ENCODE results near the gene MUC5B.

MUC5B gene

GRCh38 chr11:1292644-1293618 is 70.1 kb downstream of the MUC5B start:
- H3K36me3 Mint-ChIP-seq, result peaks cover 6% of the 10 kb centered on the region
- H3K4me1 Mint-ChIP-seq, result no peaks in the 10 kb centered on the region
- H3K9me3 Mint-ChIP-seq, result no peaks in the 10 kb centered on the region
- no peak overlapping the region for H3K27ac Mint-ChIP-seq
- H3K4me3 Mint-ChIP-seq, result no peak overlapping the region
- no peaks in the 10 kb centered on the region for H3K27me3 Mint-ChIP-seq

DNA sequence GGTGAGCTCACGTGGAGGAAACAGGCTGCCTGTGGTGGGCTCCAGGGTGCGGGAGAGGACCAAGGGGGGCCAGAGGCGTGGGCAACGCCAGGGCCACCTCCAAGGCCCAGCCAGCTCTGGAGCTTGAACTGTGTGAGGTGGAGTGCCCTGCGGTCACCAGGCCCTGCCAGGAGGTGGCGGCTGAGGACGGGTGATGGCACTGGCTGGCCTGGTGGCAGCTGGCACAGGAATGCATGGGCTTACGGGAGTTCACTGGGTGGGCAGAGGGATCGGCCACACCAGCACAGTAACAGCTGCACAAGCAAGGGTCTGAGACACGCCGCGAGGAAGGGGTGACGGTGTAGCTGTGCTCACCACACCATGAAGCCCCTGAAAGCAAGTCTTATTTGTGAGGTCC is 70.8 kb downstream of the MUC5B start:
- Mint-ChIP-seq H3K36me3 (peaks cover 6% of the 10 kb centered on the region), H3K27ac (no peak overlapping the region), H3K4me3 (no peak overlapping the region), H3K4me1 (no peaks in the 10 kb centered on the region), H3K27me3 (no peaks in the 10 kb centered on the region), H3K9me3 (no peaks in the 10 kb centered on the region)

DNA sequence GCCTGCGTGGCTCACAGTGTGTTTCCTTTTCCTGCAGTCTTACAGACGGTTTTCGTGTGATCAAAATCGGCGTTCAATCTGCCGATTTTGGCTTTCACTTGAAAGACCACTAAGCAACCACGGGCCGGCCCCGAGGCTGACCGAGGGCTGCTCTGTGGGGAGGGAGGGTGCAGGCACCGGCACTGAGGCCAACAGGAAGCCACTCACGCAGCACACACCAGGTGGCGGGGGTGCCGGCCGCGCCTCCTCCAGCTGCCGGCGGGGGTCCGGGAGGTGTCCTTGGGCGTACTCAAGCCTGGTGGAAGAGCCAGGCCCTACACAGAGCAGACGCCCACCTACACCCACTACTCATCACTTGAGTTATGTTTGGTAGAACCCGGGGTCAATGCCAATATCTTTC is 72.2 kb downstream of the MUC5B start:
- no peaks in the 10 kb centered on the region for H3K27me3 Mint-ChIP-seq
- no peaks in the 10 kb centered on the region for H3K9me3 Mint-ChIP-seq
- H3K4me1 Mint-ChIP-seq, result peaks cover 5% of the 10 kb centered on the region
- H3K36me3 Mint-ChIP-seq, result peaks cover 6% of the 10 kb centered on the region
- no peak overlapping the region for H3K27ac Mint-ChIP-seq
- H3K4me3 Mint-ChIP-seq, result no peak overlapping the region

GRCh38 chr11:1295591-1295990 is 72.7 kb downstream of the MUC5B start:
- H3K36me3 Mint-ChIP-seq, result peaks cover 6% of the 10 kb centered on the region
- peaks cover 8% of the 10 kb centered on the region for H3K4me1 Mint-ChIP-seq
- no peak overlapping the region for H3K4me3 Mint-ChIP-seq
- H3K9me3 Mint-ChIP-seq, result no peaks in the 10 kb centered on the region
- H3K27ac Mint-ChIP-seq, result no peak overlapping the region
- H3K27me3 Mint-ChIP-seq, result no peaks in the 10 kb centered on the region

DNA sequence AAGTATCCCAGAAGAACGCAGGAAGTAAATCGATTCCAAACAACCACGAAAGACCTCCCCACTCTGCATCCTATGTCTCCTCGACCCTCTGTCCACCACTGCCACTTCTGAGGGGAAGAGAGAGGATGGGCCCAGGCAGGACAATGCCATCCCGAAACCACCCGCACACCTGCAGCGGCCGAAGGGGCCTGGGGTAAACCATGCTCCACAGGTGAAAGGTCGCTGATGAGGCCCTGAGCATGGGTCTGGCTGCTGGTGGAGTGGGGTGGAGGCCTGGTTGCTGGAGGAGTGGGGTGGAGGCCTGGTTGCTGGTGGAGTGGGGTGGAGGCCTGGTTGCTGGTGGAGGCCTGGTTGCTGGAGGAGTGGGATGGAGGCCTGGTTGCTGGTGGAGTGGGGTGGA is 73.4 kb downstream of the MUC5B start:
- H3K27me3 Mint-ChIP-seq, result no peaks in the 10 kb centered on the region
- no peaks in the 10 kb centered on the region for H3K9me3 Mint-ChIP-seq
- peaks cover 12% of the 10 kb centered on the region for H3K4me1 Mint-ChIP-seq
- peaks cover 6% of the 10 kb centered on the region for H3K36me3 Mint-ChIP-seq
- H3K27ac Mint-ChIP-seq, result no peak overlapping the region
- no peak overlapping the region for H3K4me3 Mint-ChIP-seq

DNA sequence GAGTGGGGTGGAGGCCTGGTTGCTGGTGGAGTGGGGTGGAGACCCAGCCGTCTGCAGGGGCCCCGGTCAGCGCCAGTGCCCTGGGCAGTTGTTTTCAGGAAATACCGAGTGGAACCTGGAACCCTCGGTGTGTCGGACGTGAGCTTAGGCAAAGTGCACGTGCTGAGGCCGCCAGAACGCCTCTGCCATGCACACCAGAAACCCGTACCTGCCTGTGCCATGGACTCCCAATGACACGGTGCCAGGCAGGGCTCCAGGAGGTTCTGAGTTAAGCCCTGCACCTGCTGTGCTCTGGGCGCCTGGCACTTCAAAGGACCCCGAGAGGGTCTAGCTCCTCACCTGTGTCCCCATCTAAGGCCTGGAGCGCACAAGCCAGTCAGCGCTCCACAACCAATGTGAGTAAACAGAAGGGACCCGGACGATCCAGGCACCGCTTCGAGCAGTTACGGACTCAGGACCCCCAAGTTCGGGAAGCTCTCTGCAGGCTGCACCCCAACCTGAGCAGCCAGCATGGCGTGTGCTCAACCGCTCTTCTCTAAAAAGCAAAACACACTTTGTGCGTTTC is 74.2 kb downstream of the MUC5B start:
- Mint-ChIP-seq H3K4me1 (peaks cover 12% of the 10 kb centered on the region), H3K36me3 (peaks cover 6% of the 10 kb centered on the region), H3K4me3 (no peak overlapping the region), H3K27me3 (no peaks in the 10 kb centered on the region), H3K9me3 (no peaks in the 10 kb centered on the region), H3K27ac (no peak overlapping the region)

GRCh38 chr11:1297576-1298473 is 75.0 kb downstream of the MUC5B start:
- peaks cover 2% of the 10 kb centered on the region for H3K36me3 Mint-ChIP-seq
- peaks cover 16% of the 10 kb centered on the region for H3K4me1 Mint-ChIP-seq
- H3K27ac Mint-ChIP-seq, result no peak overlapping the region
- H3K4me3 Mint-ChIP-seq, result no peak overlapping the region
- H3K9me3 Mint-ChIP-seq, result no peaks in the 10 kb centered on the region
- no peaks in the 10 kb centered on the region for H3K27me3 Mint-ChIP-seq

- Mint-ChIP-seq H3K4me1 (peaks cover 23% of the 10 kb centered on the region), H3K9me3 (no peaks in the 10 kb centered on the region), H3K27me3 (no peaks in the 10 kb centered on the region), H3K36me3 (peaks cover 2% of the 10 kb centered on the region), H3K27ac (no peak overlapping the region), H3K4me3 (no peak overlapping the region)
Observed at GRCh38 chr11:1298695-1299492, 76.0 kb downstream of the MUC5B start.

DNA sequence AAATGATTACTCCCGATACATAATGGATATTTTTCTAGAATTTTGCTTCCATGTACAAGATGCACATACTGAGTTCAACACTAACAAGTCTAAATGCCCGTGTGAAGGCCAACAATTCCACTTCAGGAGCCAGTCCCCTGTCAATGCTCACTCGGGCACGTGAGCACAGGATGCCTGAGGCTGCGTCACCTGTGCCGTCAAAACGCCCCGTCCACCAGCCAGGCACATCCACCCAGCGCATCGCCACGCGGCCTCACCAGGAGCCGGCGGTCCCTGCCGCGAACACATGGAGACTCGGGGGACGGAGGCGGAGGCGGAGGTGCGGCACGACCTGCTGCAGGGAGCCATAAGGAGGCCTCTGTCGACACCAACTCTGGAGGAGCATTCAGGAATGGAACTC is 76.8 kb downstream of the MUC5B start:
- H3K9me3 Mint-ChIP-seq, result no peaks in the 10 kb centered on the region
- H3K27ac Mint-ChIP-seq, result no peak overlapping the region
- no peaks in the 10 kb centered on the region for H3K27me3 Mint-ChIP-seq
- no peak overlapping the region for H3K4me3 Mint-ChIP-seq
- H3K4me1 Mint-ChIP-seq, result peaks cover 29% of the 10 kb centered on the region
- H3K36me3 Mint-ChIP-seq, result peaks cover 2% of the 10 kb centered on the region

- H3K4me3 Mint-ChIP-seq, result no peak overlapping the region
- H3K4me1 Mint-ChIP-seq, result peaks cover 34% of the 10 kb centered on the region
- no peaks in the 10 kb centered on the region for H3K27me3 Mint-ChIP-seq
- no peaks in the 10 kb centered on the region for H3K36me3 Mint-ChIP-seq
- H3K9me3 Mint-ChIP-seq, result no peaks in the 10 kb centered on the region
- no peak overlapping the region for H3K27ac Mint-ChIP-seq
Observed at GRCh38 chr11:1300121-1300520, 77.3 kb downstream of the MUC5B start.

DNA sequence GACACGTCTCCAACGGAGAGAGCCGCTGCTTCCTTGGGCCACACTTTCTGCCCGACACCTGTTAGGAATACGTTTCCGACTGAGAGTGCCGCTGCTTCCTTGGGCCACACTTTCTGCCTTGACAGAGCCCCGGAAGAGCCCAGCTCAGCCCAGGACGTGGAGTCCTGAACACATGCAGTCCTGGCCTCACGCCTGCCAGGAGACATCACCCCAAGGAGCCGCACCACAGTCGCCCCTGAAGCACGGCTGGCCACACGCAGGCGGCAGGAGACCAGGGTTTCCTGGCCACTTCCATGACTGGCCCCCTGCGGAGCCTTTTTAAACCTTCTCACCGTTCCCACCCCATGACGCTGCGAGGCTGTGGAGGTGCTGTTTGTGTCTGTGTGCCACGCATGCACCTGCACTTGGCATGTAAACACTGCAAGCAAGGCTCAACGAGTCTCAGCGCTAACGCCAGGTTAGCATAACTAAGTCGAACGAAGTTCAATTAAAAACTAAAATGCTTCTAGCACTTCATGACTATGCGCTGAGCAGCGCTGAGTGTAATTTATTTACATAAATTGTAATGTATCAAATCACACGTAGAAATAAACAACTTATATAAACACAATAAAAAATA is 77.8 kb downstream of the MUC5B start:
- Mint-ChIP-seq H3K4me1 (peaks cover 35% of the 10 kb centered on the region), H3K4me3 (no peak overlapping the region), H3K9me3 (no peaks in the 10 kb centered on the region)

GRCh38 chr11:1301220-1302000 is 78.5 kb downstream of the MUC5B start:
- H3K9me3 Mint-ChIP-seq, result no peaks in the 10 kb centered on the region
- H3K36me3 Mint-ChIP-seq, result no peaks in the 10 kb centered on the region
- H3K4me3 Mint-ChIP-seq, result no peak overlapping the region
- peaks cover 37% of the 10 kb centered on the region for H3K4me1 Mint-ChIP-seq
- H3K27ac Mint-ChIP-seq, result no peak overlapping the region
- no peaks in the 10 kb centered on the region for H3K27me3 Mint-ChIP-seq

More for the DNA sequence above, 77.8 kb downstream of the MUC5B start:
- Mint-ChIP-seq H3K27me3 (no peaks in the 10 kb centered on the region), H3K36me3 (no peaks in the 10 kb centered on the region), H3K27ac (peak overlapping the region; percentile 46)

GRCh38 chr11:1302041-1302460 is 79.2 kb downstream of the MUC5B start:
- Mint-ChIP-seq H3K27me3 (no peaks in the 10 kb centered on the region), H3K4me3 (no peak overlapping the region)

More at GRCh38 chr11:1302041-1302460, 79.2 kb downstream of the MUC5B start:
- Mint-ChIP-seq H3K36me3 (no peaks in the 10 kb centered on the region), H3K27ac (no peak overlapping the region), H3K4me1 (peaks cover 42% of the 10 kb centered on the region), H3K9me3 (no peaks in the 10 kb centered on the region)

Measured in activated naive CD4-positive, alpha-beta T cell treated with anti-CD3 and anti-CD28 coated beads, Interleukin-2, amount 50 U/mL, for 24 hours (primary cell).